Mesenchymal stem cell (in vitro differentiated cells and primary cell): ENCODE measurements around the gene DYSF.
A peak's percentile ranks its signal among the peaks of the same experiment; 100 is the strongest.

Experiments
- DNase-seq: peaks from one replicate; pipeline ENCODE4 v3.0.0-alpha.2; 2013
- H2AFZ ChIP-seq: one replicate; pipeline ENCODE4 v1.6.1; 2013; ENCODE audit warnings: low read depth, mild to moderate bottlenecking, control low read depth, inconsistent platforms, low read length, moderate library complexity
- H2AK5ac ChIP-seq: 2 replicates; pipeline ENCODE4 v1.6.1; 2013; ENCODE audit warnings: low read length, moderate library complexity, mild to moderate bottlenecking, inconsistent platforms; ENCODE audit not compliant: severe bottlenecking
- H2BK120ac ChIP-seq: one replicate; pipeline ENCODE4 v1.6.1; 2013; ENCODE audit warnings: low read depth, mild to moderate bottlenecking, inconsistent platforms, low read length, moderate library complexity
- H2BK12ac ChIP-seq, 2 experiments: one replicate each; pipeline ENCODE4 v1.6.1; 2013; ENCODE audit warnings: inconsistent platforms in 2 of 2, low read length in 2 of 2, mild to moderate bottlenecking in 2 of 2, moderate library complexity in 2 of 2, control low read depth in 1 of 2
- H2BK15ac ChIP-seq: one replicate; pipeline ENCODE4 v1.6.1; 2013; ENCODE audit warnings: mild to moderate bottlenecking, low read depth, inconsistent platforms; ENCODE audit not compliant: poor library complexity, severe bottlenecking
- H2BK5ac ChIP-seq: 2 replicates; pipeline ENCODE4 v1.6.1; 2013; ENCODE audit warnings: low read depth, mild to moderate bottlenecking, low read length, control low read depth, inconsistent platforms; ENCODE audit not compliant: poor library complexity, severe bottlenecking
- H3K14ac ChIP-seq, 2 experiments: one replicate each; pipeline ENCODE4 v1.6.1; 2013; ENCODE audit warnings: inconsistent platforms in 2 of 2, low read length in 2 of 2, control low read depth in 1 of 2, mild to moderate bottlenecking in 1 of 2, moderate library complexity in 1 of 2
- H3K18ac ChIP-seq, 2 experiments: one replicate each; pipeline ENCODE4 v1.6.1; 2013; ENCODE audit warnings: inconsistent platforms in 2 of 2, low read length in 2 of 2, control low read depth in 1 of 2, low read depth in 1 of 2, mild to moderate bottlenecking in 1 of 2
- H3K23ac ChIP-seq, 2 experiments: one replicate each; pipeline ENCODE4 v1.6.1; 2013; ENCODE audit warnings: inconsistent platforms in 2 of 2, low read length in 2 of 2, mild to moderate bottlenecking in 2 of 2, moderate library complexity in 2 of 2, control low read depth in 1 of 2
- H3K27ac ChIP-seq: 2 replicates; pipeline ENCODE4 v1.5.1; 2013; ENCODE audit warnings: mild to moderate bottlenecking, moderate library complexity, low read length, control low read depth, inconsistent platforms; ENCODE audit not compliant: poor library complexity, severe bottlenecking
- H3K27me3 ChIP-seq, 2 experiments: 2 replicates each; pipeline versions ENCODE4 v1.6.1 to v1.7.0; 2013; ENCODE audit warnings: low read length in 2 of 2, mild to moderate bottlenecking in 2 of 2, moderate library complexity in 2 of 2, control low read depth in 1 of 2, inconsistent platforms in 1 of 2; ENCODE audit not compliant: control insufficient read depth in 1 of 2, insufficient read depth in 1 of 2
- H3K36me3 ChIP-seq, 2 experiments: 2 replicates each; pipeline versions ENCODE4 v1.6.1 to v1.7.0; 2013; ENCODE audit warnings: low read length in 2 of 2, control low read depth in 1 of 2, inconsistent platforms in 1 of 2, low read depth in 1 of 2, mild to moderate bottlenecking in 1 of 2; ENCODE audit not compliant: insufficient read depth in 2 of 2, control insufficient read depth in 1 of 2
- H3K4ac ChIP-seq, 2 experiments: one replicate each; pipeline ENCODE4 v1.6.1; 2013; ENCODE audit warnings: inconsistent platforms in 2 of 2, low read length in 2 of 2, mild to moderate bottlenecking in 2 of 2, moderate library complexity in 2 of 2, control low read depth in 1 of 2, low read depth in 1 of 2
- H3K4me1 ChIP-seq: 2 replicates; pipeline ENCODE4 v1.6.1; 2013; ENCODE audit warnings: low read depth, low read length, control low read depth; ENCODE audit not compliant: control insufficient read depth, insufficient read depth
- H3K4me2 ChIP-seq: 2 replicates; pipeline ENCODE4 v1.6.1; 2013; ENCODE audit warnings: low read length, mild to moderate bottlenecking, inconsistent platforms; ENCODE audit not compliant: poor library complexity, severe bottlenecking
- H3K4me3 ChIP-seq, 2 experiments: 2 replicates each; pipeline versions ENCODE4 v1.5.1 to v1.7.0; 2013; ENCODE audit warnings: low read length in 2 of 2, mild to moderate bottlenecking in 2 of 2, control low read depth in 1 of 2, low read depth in 1 of 2; ENCODE audit not compliant: insufficient read depth in 1 of 2
- H3K79me1 ChIP-seq: replicated peaks from 2 replicates; pipeline ENCODE4 v1.6.1; 2013; ENCODE audit warnings: mild to moderate bottlenecking, control low read depth, low read length, inconsistent platforms; ENCODE audit not compliant: poor library complexity, severe bottlenecking
- H3K9ac ChIP-seq: 2 replicates; pipeline ENCODE4 v1.7.0; 2013; ENCODE audit warnings: mild to moderate bottlenecking, low read length, moderate library complexity
- H3K9me3 ChIP-seq: 2 replicates; pipeline ENCODE4 v1.7.0; 2013; ENCODE audit warnings: mild to moderate bottlenecking, low read length; ENCODE audit not compliant: control insufficient read depth
- H4K8ac ChIP-seq: one replicate; pipeline ENCODE4 v1.6.1; 2013; ENCODE audit warnings: inconsistent platforms, mild to moderate bottlenecking, low read length, moderate library complexity
- H4K91ac ChIP-seq: one replicate; pipeline ENCODE4 v1.6.1; 2013; ENCODE audit warnings: mild to moderate bottlenecking, low read length, inconsistent platforms
- WGBS: methylation state at CpG from one replicate; pipeline ENCODE4 v1.1.7; 2013; ENCODE audit warnings: mixed read lengths; 5-methylcytosine and 5-hydroxymethylcytosine counted together

The DYSF gene

DNA sequence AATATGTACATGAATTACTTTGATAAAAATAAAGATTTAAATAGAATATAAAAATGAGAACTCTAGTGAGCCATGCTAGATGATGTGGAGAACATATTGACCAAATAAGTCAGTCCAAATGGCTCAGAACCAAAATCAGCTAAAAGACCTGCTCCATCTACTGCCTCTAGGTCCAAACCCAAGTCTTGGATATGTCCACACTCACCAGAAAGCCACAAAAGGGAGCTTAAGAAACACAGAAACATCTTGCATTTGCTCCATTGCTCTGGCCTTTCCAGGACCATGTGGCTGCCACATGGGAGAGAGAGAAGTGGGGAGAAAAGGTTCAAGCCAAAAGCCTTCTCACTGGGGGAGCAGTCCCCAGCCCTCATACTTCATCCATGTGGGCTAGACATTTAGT lies 272.5 kb downstream of the DYSF start:
- Histone ChIP-seq H2BK15ac (no peak overlapping the region), H2AFZ (no peak overlapping the region), H3K4me2 (no peak overlapping the region), H3K18ac (no peak overlapping the region), H2AK5ac (no peak overlapping the region), H3K36me3 (no peaks in the 10 kb centered on the region), H2BK12ac (no peak overlapping the region), H3K9ac (no peak overlapping the region), H3K4ac (no peak overlapping the region), H2BK5ac (no peak overlapping the region), H3K4me1 (peaks cover 3% of the 10 kb centered on the region), H4K8ac (no peak overlapping the region), H3K27me3 (peaks cover 6 to 11% of the 10 kb centered on the region in 2 experiments), H3K4me3 (no peak overlapping the region), H3K23ac (no peak overlapping the region), H3K27ac (no peak overlapping the region), H3K14ac (no peak overlapping the region), H2BK120ac (no peak overlapping the region), H4K91ac (no peak overlapping the region), H3K79me1 (no peaks in the 10 kb centered on the region), H3K9me3 (peaks cover 18% of the 10 kb centered on the region)
- no peak for DNase-seq

DNA sequence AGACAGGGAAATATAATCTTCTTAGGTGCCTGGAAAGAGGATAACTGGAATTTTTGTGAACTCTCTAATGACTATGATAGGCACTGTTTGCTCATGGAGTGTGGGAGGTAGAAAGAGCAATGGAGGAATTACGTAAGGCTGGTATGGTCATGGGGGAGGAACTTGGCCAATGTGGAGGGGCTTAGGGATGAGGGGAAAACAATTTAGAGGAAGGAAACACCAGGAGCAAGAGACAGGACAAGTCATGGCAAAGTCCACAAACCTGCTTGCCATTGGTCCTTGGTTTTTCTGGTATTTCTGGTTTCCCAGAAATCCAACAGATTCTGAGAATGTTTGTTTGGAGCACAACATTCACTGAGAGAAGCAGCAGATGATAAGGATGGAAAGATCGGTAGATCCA lies 274.2 kb downstream of the DYSF start:
- H2BK5ac ChIP-seq = no peak overlapping the region
- H2BK12ac ChIP-seq = no peak overlapping the region
- peaks cover 18% of the 10 kb centered on the region for H3K9me3 ChIP-seq
- H3K4me3 ChIP-seq = no peak overlapping the region
- H3K14ac ChIP-seq = no peak overlapping the region
- no peaks in the 10 kb centered on the region for H3K36me3 ChIP-seq
- no peak overlapping the region for H2AK5ac ChIP-seq
- no peak overlapping the region for H2BK15ac ChIP-seq
- no peak overlapping the region for H3K4me2 ChIP-seq
- no peak overlapping the region for H3K4ac ChIP-seq
- no peak overlapping the region for H3K18ac ChIP-seq
- peaks cover 6 to 27% of the 10 kb centered on the region in 2 experiments for H3K27me3 ChIP-seq
- no peak overlapping the region for H4K91ac ChIP-seq
- no peak overlapping the region for H3K23ac ChIP-seq
- H3K79me1 ChIP-seq = no peaks in the 10 kb centered on the region
- no peak overlapping the region for H3K27ac ChIP-seq
- H3K9ac ChIP-seq = no peak overlapping the region
- WGBS = 85% methylated on average over 1 of the region's 2 CpGs
- H3K4me1 ChIP-seq = peaks cover 2% of the 10 kb centered on the region
- H2BK120ac ChIP-seq = no peak overlapping the region
- no peak for DNase-seq
- no peak overlapping the region for H4K8ac ChIP-seq
- no peak overlapping the region for H2AFZ ChIP-seq

DNA sequence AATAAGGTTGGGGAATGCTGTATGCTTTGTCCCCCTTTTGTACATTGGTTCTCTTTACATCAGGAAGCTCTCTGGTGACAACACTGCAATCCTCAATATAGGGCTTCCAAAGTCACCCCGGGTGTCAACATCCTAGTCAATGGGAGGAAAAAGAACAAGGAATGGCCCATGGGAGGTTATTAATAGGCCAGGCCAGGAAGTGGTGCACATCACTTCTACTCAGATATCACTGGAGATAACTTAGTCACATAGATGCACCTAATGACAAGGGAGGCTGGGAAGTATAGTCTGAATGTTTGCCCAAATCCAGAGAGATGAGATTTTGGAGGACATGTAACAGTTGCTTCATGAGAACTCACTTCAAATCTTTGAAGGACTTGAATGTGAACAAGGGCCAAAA lies 274.7 kb downstream of the DYSF start:
- no peak overlapping the region for H3K14ac ChIP-seq
- WGBS = no CpG with 5 or more reads among the region's 1 CpG
- no peak overlapping the region for H3K23ac ChIP-seq
- H3K9me3 ChIP-seq = peaks cover 18% of the 10 kb centered on the region
- no peaks in the 10 kb centered on the region for H3K79me1 ChIP-seq
- no peak overlapping the region for H2BK5ac ChIP-seq
- H2BK15ac ChIP-seq = no peak overlapping the region
- no peak overlapping the region for H2BK120ac ChIP-seq
- no peak overlapping the region for H2AK5ac ChIP-seq
- no peaks in the 10 kb centered on the region for H3K36me3 ChIP-seq
- H3K9ac ChIP-seq = no peak overlapping the region
- no peak overlapping the region for H2BK12ac ChIP-seq
- H3K4me2 ChIP-seq = no peak overlapping the region
- no peak overlapping the region for H3K18ac ChIP-seq
- DNase-seq = no peak
- H4K91ac ChIP-seq = no peak overlapping the region
- H3K27ac ChIP-seq = no peak overlapping the region
- no peak overlapping the region for H2AFZ ChIP-seq
- H3K4me1 ChIP-seq = peaks cover 2% of the 10 kb centered on the region
- H4K8ac ChIP-seq = no peak overlapping the region
- H3K27me3 ChIP-seq = peaks cover 6 to 32% of the 10 kb centered on the region in 2 experiments
- no peak overlapping the region for H3K4ac ChIP-seq
- H3K4me3 ChIP-seq = no peak overlapping the region

DNA sequence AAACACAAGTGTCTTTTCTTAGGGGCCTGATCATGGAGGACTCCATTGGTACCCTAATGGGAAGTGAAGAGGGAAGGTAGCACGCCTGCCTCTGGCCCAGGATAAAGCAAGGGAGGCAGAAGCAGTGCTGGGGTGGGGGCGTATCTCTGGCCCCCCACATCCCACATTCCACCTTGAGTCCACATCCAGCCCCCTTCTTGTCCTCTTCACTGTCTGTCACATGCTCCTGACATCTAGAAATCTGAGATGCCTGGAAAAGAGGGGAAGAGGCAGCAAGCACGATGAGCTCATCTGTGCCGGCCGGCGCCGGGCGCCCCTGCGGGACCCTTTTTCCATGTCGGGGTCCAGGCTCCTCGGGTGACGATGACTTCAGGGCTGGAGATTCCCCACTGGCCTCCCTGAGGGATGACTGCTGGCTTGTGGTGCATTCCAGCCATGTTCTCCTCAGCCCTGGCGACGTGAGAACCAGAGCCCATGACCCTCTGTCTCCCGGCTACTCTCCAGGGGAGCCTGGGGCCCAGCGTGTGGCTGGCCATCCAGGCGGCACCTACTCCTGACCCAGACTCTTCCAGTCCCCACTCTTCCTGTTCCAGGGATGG lies 277.5 kb downstream of the DYSF start:
- Histone ChIP-seq H3K4me3 (no peak overlapping the region), H3K9ac (no peak overlapping the region), H3K4me2 (no peak overlapping the region), H4K91ac (no peak overlapping the region), H2BK12ac (no peak overlapping the region), H3K23ac (no peak overlapping the region), H2AK5ac (no peak overlapping the region), H3K9me3 (peaks cover 4% of the 10 kb centered on the region), H3K36me3 (no peaks in the 10 kb centered on the region), H3K4me1 (peaks cover 2% of the 10 kb centered on the region), H3K14ac (no peak overlapping the region), H2BK15ac (peak overlapping the region; percentile 52), H2BK5ac (no peak overlapping the region), H2BK120ac (no peak overlapping the region), H3K79me1 (no peaks in the 10 kb centered on the region), H3K4ac (no peak overlapping the region), H3K27me3 (peaks cover 6 to 47% of the 10 kb centered on the region in 2 experiments), H3K27ac (no peak overlapping the region), H4K8ac (no peak overlapping the region), H2AFZ (no peak overlapping the region), H3K18ac (no peak overlapping the region)
- WGBS = 89% methylated on average over 15 of the region's 17 CpGs
- DNase-seq = no peak
